Activated CD4-positive, alpha-beta T cell treated with anti-CD3 and anti-CD28 coated beads, Interleukin-2, amount 50 U/mL, for 24 hours (primary cell): ENCODE data around the gene AJAP1.
"Not testable (repeated sequence)": the region's sequence is repeated elsewhere in the genome, so short reads cannot be mapped to it uniquely, and the experiment has no call there.

Experiments used
- DNase-seq, 2 donors: peaks; one replicate each; pipeline ENCODE4 v3.0.0-alpha.2; 2020; ENCODE audit warnings: low read depth in 1 of 2, low spot score in 1 of 2

The AJAP1 gene, protein sequence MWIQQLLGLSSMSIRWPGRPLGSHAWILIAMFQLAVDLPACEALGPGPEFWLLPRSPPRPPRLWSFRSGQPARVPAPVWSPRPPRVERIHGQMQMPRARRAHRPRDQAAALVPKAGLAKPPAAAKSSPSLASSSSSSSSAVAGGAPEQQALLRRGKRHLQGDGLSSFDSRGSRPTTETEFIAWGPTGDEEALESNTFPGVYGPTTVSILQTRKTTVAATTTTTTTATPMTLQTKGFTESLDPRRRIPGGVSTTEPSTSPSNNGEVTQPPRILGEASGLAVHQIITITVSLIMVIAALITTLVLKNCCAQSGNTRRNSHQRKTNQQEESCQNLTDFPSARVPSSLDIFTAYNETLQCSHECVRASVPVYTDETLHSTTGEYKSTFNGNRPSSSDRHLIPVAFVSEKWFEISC

DNA sequence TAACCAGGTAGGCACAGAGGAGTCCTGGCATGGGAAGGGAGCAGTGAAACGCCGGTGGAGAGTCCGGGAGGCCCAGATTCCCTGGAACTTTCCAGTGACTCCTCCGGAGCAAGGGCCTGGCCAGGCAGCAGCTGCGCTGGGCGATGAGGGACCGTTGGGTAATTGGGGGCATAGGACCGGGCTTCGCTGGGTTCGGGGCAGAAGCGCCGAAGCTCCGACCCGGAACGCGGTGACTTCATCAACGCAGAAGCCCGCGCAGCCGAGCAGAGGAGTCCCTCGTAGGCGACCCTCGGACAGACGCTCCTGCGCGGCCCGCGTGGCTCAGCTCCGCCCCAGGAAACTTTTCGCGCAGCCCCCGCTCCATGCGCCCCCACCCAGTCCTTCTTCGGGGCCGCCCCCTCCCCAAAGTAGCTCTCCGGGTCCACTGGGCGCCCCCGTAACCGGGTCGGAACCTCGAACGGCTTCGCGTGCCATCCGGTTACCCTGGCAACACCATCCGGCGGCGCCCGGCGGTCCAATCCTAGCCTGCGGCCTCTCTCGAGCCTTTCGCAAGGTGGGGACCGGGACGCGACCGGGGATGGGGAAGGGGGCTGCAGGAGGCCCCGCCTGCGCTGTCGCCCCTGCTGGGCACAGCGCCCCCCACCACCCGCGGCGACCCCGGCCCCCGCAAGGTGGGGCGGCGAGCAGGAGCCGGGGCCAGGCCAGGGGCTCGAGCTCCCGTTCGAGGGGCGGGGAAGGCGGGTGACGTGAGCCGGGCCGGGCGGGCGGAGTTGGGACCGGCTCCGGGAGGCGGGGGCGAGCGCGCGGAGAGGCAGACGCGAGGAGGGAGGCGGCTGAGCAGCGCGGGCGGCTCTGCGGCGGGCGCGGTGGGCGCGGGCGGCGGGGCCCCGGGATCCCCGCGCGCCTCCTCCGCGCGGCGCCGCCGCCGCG lies at the start of gene AJAP1:
Gene AJAP1, plus strand, starts transcription at position 814 of the 930 bp plus-strand sequence. CDS start 817 bp downstream, outside the sequence.
- no peak for DNase-seq

DNA sequence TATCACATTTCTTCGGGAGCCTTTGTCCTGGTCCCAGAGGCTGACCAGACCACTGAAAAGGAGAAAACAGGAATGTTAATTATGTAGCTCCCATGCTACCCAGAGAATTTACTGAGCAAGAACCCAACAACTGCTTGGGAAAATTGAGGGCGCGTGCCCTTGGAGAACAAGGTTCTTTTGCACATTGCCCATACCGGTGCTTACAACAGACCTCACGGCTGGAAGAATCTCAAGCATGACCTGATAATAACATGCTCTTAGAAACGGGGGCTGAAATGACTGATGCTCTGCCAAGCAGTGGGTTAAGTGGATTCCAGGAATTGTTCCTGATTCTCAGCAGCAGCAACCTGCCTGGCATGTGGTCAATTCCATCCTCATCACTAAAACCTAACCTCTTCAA lies 49.3 kb upstream of the AJAP1 start:
- DNase-seq = no peak

DNA sequence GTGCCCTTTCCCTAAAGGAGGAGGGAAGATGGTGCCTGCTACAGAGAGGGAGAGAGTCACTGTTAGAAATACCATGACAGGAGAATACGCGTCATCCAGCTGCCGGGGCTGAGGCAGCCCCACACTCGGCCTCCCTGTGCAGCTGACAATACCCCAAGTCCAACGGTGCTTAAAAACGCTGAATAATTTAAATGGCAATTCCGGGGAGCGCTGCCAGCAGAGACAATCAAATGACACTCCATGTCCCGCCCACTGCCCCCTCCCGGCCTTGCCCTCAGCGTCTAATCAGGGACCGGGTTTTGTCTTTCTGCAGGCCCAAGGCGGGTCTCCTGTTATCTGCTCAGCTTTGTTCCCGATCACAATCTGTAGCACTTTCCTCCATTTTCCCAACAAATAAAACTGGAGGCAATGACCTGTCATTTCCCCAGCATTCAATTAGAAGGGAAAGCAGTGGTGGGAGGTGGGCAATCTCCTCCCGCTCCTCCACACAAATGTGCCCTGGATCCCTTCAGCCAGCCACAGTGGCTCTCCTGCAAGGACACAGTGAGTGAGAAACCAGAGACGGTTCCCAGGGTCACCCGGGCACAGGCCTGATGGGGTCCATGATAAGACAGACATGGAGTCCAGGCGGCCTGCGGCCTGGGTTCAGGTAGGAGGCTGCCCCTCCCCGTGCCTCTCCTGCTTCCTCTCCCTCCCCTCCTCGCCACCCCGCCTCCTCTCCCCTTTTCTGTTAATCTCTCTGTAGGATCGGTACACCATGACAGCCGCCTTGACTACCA lies 42.7 kb upstream of the AJAP1 start:
- no peak for DNase-seq

DNA sequence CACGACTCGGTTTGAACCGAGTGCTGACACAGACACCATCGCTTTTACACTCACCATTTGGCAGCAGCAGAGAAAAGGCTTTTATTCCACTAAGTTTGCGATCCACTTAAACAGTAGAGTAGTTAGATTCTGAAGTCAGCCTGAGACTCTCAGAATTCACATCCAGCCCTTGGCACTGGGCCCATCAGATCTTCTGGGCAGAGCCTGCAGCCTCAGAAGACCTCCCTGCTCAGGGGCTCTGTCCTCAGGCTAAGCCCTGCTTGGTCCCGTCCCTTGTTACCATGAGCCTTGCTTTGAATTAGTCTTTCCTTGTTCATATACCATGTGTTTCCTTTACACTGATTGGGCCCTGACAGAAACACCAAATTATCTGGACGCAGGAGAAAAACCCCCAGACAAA lies 41.4 kb upstream of the AJAP1 start:
- DNase-seq = no peak

DNA sequence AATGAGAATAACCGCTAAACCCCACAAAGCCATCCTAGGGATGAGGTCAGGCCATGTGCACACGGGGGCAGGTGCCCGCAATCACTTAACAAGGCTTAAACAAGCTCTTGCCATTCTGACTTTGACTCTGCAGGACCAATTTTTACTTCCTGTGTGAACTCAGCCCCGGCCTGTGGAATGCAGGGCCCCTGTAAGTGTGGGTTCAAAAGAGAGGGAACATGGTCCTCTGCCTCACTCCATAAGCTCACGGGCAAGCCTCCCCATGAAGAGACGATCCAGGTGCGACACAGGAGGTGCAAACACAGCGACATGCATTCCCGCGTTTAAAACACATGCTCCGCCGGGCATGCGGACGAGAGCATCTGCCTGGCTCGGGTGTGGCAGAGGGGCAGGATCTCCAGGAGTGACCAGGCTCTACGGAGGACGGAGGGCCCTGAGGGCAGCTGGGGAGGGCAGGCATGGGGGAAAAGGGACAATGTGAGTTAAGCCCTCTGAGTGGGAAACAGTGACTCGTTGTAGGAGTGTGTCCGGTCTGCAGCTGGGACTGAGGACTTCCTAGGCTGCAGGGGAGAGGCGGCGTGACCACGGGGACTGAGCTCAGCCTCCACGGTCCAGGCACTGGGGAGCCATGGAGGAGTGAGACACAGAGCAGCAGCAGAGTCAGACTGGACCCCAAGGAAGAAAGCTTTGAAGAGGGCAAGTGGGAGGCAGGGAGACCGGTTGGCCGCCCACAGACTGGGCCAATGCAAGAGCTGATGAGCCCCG lies 40.6 kb upstream of the AJAP1 start:
- no peak for DNase-seq

DNA sequence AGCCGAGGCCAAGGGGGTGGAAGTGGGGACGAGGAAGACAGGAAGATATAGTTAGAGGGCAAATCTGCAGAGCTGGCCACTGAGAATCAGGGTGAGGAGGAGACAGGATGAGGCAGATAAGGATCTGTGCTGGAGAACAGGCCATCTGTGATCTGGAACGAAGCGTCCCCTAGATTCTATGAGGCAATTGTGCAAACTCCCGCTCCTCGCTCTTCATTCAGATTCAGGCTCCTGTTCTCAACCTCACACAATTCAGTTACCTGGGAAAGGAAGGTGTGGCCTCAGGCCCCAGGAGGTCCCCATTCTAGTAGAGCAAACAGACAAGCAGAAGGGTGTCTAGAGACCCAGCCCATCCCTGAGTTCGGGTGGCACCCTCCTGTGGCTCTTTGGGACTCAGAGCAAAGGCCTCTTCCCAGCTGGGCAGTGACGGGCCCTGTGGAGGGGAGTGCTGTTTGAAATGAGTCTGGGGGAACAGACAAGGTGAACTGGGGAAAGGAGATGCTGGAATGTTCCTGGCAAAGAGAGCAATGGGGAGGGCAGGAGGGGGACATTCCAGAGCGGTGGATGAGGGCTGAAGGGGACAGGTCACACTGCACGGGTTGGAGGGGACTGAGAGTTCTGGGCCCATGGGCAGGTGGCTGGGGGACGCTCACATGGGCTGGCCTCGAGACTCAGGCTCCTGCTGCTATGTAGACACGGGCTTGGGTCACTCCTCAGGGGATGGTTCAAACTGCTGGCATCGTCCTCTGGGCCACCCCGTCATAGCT lies 39.9 kb upstream of the AJAP1 start:
- no peak for DNase-seq

DNA sequence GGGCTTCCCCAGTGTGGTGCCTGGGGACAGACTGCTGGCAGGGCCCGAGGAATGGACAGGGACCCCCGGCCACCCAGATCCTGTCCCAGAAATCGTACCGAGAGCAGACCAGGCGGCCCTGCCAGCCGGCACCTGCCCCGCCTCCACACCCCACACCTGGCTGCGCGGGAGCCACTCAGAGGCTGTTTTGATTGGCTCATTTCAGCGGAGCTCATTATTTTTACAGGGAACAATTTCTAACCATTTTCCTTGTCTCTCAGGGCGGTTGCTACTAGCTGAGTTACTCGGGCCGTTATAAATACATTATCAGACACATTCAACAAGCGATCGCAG lies 39.3 kb upstream of the AJAP1 start:
- no peak for DNase-seq

DNA sequence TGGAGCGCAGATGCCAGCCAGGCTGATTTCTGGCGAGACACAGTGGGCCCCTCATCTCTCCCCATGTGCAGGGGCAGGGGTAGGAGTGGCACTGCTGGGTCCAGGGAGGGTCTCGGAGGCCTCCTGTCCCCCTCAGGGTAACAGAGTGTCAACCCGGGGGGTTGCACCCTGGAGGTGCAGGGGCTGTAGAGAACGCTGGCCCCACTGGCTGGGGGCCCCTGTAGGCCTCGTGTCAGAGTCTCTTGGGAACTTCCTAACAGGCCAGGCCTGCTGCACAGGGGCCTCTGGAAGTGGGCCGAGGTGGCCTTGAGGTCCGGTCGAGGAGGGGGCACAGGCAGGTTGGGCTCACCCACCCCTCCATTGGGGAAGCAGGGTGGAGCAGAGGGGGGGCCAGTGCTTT lies 38.9 kb upstream of the AJAP1 start:
- DNase-seq = no peak

DNA sequence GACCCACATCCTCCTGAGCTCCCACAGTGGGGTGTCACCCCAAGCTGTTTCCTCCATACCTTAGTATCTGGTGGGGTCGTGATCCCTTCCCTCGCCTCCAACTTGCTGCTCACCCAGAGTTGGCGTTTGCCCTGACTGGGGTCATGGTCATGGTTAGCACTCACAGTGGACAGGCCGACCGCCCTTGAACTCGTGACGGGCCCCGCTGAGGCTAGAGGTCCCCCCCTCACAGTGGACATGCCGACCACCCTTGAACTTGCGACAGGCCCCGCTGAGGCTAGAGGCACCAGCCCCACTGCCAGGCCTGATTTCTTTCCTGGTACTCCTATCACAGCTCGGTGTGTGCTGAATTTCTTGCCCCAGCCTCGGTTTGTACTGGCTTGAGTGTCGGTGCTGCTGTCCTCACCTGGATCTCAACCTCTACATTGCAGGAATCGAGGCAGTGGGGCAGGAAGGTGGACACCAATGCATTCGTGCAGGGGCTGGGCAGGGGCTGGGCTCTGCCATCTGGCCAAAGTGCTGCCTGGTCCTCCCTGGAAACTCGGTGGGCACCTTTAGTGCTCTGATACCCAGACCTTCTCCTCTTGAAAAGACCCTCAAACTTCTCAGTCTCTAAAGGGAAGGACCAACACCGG lies 37.5 kb upstream of the AJAP1 start:
- no peak for DNase-seq

DNA sequence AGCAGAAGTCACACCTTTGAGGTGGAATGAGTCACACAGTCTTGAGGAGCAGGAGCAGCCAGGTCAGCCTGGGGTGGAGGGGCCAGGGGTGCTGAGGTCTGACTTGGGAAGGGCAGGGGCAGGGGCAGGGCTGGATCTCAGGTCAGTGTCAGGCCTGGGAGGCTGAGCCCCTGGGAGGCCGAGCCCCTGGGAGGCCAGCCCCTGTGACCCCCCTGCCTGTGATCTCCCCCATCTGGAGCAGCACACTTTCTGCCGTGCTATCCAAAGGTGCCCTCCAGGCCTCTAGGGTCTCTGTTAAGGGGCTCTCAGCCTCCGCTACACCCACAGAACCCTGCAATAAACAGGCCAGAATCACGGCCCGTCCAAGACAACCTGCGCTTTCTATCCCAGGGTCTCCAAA lies 36.9 kb upstream of the AJAP1 start:
- no peak for DNase-seq

DNA sequence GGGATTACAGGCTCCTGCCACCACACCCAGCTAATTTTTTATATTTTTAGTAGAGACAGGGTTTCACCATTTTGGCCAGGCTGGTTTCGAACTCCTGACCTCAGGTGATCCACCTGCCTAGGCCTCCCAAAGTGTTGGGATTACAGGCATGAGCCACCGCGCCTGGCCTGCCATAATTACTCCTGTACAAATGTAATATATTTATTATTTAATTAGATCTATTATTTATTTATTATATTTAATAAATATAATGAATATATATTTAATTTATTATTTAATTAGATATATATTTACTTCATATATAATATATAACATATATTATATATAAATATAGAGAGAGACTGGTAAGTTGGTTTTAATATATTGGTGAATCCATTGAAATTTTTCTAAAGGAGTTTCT lies 35.6 kb upstream of the AJAP1 start:
- not testable (repeated sequence) for DNase-seq

DNA sequence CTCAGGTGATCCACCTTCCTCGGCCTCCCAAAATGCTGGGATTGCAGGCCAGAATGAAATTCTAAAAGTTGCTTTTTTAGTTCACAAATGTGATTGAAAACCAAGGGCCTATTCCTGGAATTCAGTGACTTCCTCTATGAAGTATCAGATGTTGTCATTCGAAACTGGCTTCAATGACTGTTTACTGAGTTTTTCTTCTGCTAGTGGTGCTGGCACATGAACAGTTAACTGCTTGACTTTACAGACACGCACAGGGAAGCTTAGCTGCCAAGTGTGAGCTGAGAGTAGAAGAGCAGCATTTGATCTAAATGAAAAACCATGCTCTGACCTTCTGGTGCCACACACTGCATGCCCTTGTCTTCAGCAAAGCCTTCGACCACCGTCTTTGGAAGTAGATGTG lies 32.8 kb upstream of the AJAP1 start:
- no peak for DNase-seq

DNA sequence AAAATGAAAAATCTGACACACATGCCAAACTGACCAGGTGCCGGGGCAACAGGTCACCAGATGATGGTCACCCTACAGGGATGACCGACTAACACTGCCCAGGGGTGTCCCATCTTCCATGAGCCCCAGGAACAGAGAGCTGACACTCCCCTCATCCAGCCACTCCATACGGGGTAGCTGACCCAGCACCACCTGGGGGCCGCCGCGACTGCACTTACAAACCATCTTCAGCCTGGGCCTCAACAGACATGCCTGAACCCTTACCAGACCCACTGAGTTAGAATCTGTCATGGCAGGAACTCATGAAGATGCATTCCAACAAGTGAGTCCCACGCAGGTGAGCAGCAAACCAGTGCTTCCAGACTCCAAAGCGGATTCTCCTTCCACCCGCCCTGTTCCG lies 31.6 kb upstream of the AJAP1 start:
- DNase-seq = no peak

DNA sequence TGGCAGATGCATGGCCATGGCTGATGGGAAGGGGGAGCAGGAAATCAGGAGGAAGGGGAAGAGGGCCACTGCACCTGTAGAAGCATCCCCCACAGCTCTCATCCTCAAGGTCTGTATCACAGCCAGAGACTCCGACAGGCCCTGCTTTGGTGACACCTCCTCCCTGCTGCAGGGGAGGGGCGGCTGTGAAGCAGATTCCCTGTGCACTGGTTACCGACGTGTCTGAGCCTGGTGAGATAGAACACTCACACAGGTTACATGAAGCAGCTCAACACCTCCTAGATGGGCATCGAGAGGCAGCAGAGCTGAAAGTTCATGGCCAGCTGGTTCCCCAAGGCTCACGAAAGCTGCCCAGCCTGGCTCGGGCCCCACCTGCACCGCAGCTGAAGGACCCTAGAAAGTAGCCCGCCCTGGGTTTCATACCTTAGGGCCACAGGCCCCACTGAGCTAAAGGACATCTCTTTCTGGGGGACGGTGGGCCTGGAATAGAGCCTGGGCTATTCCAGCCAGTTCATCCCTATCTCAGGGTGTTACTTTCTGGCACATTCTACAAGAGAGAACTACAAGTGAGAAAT lies 30.2 kb upstream of the AJAP1 start:
- DNase-seq = no peak

DNA sequence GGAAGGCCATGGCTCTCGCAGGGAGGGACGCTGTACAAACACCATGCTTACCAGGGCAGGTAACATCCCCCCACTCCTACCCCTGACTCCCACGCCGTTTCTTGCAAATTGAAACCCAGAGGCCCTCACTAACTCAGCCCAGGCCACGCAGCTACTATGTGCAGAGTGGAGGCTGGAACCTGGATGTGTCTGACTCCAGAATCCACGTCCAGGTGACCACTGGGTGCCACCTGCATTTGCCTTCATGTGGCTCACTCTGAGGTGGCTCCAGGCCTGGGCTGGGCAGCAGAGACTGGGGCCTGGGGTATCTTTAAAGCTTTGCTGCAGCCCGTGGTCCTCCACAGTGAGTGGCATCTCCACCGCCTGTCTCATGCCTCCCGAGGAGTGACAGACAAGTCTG lies 29.6 kb upstream of the AJAP1 start:
- DNase-seq = no peak

DNA sequence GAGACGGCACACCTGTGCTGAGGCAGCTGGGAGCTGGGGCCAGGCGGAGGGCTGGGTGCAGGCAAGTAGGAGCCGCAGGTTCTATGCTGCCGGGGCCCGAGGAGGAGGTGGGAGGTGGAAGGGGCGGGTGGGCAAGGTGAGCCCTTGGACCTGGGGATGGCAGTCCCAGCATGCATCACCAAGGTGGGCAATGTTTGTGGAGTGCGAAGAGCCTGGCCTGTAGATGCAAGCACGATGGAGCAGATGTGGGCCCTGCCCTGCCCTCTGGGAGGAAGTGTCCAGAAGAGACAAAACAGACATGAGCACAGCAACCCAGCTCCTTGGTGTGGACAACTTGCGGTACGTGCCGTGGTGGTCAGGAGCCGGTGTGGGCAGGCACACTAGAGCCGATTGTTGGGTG lies 28.3 kb upstream of the AJAP1 start:
- DNase-seq = no peak

DNA sequence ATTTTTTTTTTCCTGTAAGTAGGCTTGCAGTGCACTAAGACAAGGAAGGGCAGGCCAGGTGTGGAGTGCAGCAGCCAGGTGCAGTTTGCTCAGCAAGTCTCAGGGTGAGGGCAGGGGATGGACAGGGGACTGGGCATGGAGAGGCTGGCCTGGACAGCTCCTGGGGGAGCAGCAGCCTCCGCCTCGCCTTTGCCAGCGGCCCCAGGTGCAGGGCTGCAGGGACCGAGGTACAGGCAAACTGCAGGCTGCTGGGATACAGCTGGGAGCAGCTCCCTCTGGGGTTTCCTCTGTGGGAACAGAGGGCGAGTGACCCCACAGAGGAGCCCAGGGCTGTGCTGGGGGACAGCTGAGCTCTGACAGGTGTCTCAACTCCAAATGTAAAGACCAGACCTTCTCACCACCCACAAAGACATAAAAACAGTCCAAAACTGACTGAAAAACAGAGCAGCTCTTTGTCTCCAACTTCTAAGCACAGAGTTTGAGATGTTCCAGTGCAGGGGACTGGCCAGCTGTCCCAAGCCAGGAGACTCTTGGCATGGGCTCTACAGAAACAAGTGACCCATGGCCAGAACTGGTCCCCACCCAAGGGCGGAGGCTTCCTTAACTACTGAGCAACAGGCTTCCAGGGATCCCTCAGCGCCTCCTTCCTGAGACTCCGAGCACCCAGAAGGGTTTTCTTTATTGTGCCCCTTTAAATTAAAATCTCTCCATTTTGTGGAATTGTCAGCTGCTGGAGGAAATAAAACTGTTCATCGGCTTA lies 27.7 kb upstream of the AJAP1 start:
- no peak for DNase-seq

DNA sequence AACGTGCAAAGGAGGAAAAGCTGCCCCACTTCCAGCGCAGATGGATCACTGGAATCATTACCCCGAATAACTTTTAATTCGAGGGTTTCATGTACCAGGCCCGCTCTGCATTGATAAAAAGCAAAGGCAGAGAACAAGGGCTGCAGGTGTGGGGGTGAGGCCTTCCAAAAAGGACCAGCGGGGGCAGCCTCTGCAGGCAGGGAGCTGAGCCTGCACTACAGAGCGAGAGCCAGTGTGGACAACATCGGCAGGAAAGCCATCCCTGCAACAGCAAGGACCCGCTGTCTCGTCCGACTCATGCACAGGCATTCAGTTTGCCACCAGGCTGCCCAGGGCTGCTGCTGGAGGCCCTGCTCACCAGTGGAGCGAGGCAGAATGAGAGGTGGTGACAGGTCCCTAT lies 27.1 kb upstream of the AJAP1 start:
- no peak for DNase-seq

DNA sequence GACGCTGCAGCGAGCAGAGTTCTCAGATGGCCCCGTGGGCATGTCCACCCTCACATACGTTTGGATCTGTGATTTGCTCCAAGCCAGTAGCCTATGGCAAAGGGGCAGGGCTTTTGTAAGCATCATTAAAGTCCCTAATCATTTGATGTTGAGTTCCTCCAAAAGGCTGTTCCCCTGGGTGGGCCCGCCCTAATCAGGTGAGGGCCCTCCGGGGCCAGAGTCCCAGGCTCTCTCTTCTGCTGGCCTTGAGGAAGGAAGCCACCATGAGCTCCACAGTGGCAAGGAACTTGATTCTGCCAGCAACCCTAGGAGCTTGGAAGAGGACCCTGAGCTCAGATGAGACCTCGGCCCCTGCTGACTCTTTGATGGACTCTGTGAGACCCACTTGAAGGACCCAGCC lies 25.4 kb upstream of the AJAP1 start:
- DNase-seq = no peak
